Stomach (tissue), 9 donors: ENCODE measurements around the gene CSRP1. TPM values are rescaled to one million over a fixed set of nuclear protein-coding genes. Genes with fewer than 3 reads are reported as not detected.

ENCODE experiments used
- DNase-seq, 2 donors: peaks; one replicate each; pipeline versions ENCODE4 v3.0.0 to v3.0.0-alpha.2; 2013 to 2019
- H3K27ac ChIP-seq, 5 donors: fragments of 200-600 bp in 4 of 5; sonication (generic) in 4 of 5; one replicate each; pipeline ENCODE4 v1.5.1; 2013 to 2019; ENCODE audit warnings: mild to moderate bottlenecking in 1 of 5, moderate library complexity in 1 of 5
- H3K27me3 ChIP-seq, 3 donors: fragments of 200-600 bp; sonication (generic); one replicate each; pipeline ENCODE4 v1.5.1; 2017 to 2019; ENCODE audit warnings: mixed run types in 1 of 3
- H3K36me3 ChIP-seq, 4 donors: fragments of 200-600 bp; sonication (generic); 1 replicate in 3 of 4; 2 replicates in 1 of 4; pipeline ENCODE4 v1.5.1; 2016 to 2019
- H3K4me1 ChIP-seq, 4 donors: fragments of 200-600 bp; sonication (generic); one replicate each; pipeline ENCODE4 v1.5.1; 2016 to 2019
- H3K4me3 ChIP-seq, 4 donors: fragments of 200-600 bp; sonication (generic) in 3 of 4; one replicate each; pipeline ENCODE4 v1.5.1; 2016 to 2019; ENCODE audit warnings: mild to moderate bottlenecking in 1 of 4
- H3K9me3 ChIP-seq, 4 donors: fragments of 200-600 bp; sonication (generic); one replicate each; pipeline ENCODE4 v1.5.1; 2016 to 2019
- EP300 ChIP-seq: sonication (generic); formaldehyde crosslinking; IDR thresholded peaks from one replicate; pipeline ENCODE4 v1.6.1; 2017; ENCODE audit warnings: antibody characterized with exemption
- POLR2A ChIP-seq, 4 donors: fragments of 450-650 bp; IDR thresholded peaks; one replicate each; pipeline ENCODE4 v1.6.1; 2016; ENCODE audit warnings: antibody characterized with exemption in 4 of 4, control low read depth in 2 of 4, mild to moderate bottlenecking in 1 of 4, moderate library complexity in 1 of 4
- POLR2AphosphoS5 ChIP-seq, 3 donors: sonication (generic); formaldehyde crosslinking; IDR thresholded peaks; one replicate each; pipeline ENCODE4 v1.6.1; 2016; ENCODE audit warnings: antibody characterized with exemption in 3 of 3
- WGBS, 5 donors: extraction: QIAGEN DNeasy Blood & Tissue Kit in 3 of 5; methylation state at CpG; one replicate each; pipeline versions ENCODE4 v1.1.5 to v1.1.7; 2013 to 2018; 5-methylcytosine and 5-hydroxymethylcytosine counted together
- intact Hi-C: fragments of 100-400 bp; cut with DNase I; formaldehyde crosslinking; loops from one replicate; pipeline ENCODE4 v1.15.1; 2023; ENCODE audit warnings: low total_unique reads
- polyA plus RNA-seq, 3 donors: library from polyadenylated mRNA; stranded (reverse); fragments of 200-250 nt; gene quantifications; one replicate each; pipeline ENCODE4 v1.2.3, GENCODE V29; 2013
- total RNA-seq, 5 donors: library from RNA; depleted of rRNA; stranded (reverse); fragments of >200 nt; gene quantifications; one replicate each; pipeline versions ENCODE4 v1.1.0 to v1.2.3, GENCODE V29; 2014 to 2016
- TF ChIP-seq, protein P1 (sequence below), 7 experiments: fragments of 450-650 bp in 4 of 7; fragments of 200-600 bp in 3 of 7; sonication (generic) in 3 of 7; IDR thresholded peaks; one replicate each; pipeline ENCODE4 v1.5.1; 2016 to 2019; ENCODE audit warnings: antibody characterized with exemption in 7 of 7, control low read depth in 2 of 7, mild to moderate bottlenecking in 1 of 7
- donor health status: healthy with polysubstance abuse.
- donor health status: Bipolar disorder and iron deficiency.
- donor health status: healthy.

Gene CSRP1
- total and polyA plus RNA-seq, 8 donors = 220 to 2,162 (median 528) TPM

DNA sequence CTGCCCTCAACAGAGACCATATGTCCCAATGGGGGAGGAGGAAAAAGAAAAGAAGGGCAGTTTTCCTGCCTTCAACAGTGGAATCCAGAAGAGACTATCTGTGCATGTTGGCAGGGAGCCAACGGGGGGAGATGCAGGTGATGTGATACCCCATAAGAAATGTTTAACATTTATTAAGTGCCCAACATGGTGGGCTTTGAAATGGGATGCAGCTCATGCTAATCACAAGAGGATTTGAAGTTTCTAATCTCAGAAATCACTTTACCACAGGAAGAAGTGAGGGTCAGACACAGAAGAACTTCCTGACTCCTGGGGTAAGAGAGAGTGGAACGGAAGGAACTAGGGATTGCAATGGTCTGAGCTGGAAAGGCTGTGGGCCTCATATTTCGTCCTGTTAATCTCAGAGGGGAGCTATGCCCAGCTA lies 16.2 kb downstream of the CSRP1 start:
- Histone ChIP-seq H3K27ac (peak overlapping the region; percentile 4 to 95 (median 93)), H3K9me3 (no peaks in the 10 kb centered on the region), H3K4me3 (no peak overlapping the region), H3K36me3 (peaks cover 56 to 90% (median 75%) of the 10 kb centered on the region in 4 donors), H3K27me3 (no peaks in the 10 kb centered on the region), H3K4me1 (peaks cover 45 to 97% (median 80%) of the 10 kb centered on the region in 4 donors)
- TF ChIP-seq EP300 = no peak
- no peak for TF ChIP-seq POLR2A (IDR thresholded peaks at IDR 0.05)
- TF ChIP-seq, protein P1, sequence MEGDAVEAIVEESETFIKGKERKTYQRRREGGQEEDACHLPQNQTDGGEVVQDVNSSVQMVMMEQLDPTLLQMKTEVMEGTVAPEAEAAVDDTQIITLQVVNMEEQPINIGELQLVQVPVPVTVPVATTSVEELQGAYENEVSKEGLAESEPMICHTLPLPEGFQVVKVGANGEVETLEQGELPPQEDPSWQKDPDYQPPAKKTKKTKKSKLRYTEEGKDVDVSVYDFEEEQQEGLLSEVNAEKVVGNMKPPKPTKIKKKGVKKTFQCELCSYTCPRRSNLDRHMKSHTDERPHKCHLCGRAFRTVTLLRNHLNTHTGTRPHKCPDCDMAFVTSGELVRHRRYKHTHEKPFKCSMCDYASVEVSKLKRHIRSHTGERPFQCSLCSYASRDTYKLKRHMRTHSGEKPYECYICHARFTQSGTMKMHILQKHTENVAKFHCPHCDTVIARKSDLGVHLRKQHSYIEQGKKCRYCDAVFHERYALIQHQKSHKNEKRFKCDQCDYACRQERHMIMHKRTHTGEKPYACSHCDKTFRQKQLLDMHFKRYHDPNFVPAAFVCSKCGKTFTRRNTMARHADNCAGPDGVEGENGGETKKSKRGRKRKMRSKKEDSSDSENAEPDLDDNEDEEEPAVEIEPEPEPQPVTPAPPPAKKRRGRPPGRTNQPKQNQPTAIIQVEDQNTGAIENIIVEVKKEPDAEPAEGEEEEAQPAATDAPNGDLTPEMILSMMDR (IDR thresholded peaks at IDR 0.05) = no peak
- TF ChIP-seq POLR2AphosphoS5 (IDR thresholded peaks at IDR 0.05) = peak in 2 of 3 donors; percentile 2 to 16
- intact Hi-C loops = no loop called here
- WGBS, 5 donors = 41 to 56% (median 46%) methylated on average over 3 of the region's 3 CpGs
- DNase-seq = no peak

DNA sequence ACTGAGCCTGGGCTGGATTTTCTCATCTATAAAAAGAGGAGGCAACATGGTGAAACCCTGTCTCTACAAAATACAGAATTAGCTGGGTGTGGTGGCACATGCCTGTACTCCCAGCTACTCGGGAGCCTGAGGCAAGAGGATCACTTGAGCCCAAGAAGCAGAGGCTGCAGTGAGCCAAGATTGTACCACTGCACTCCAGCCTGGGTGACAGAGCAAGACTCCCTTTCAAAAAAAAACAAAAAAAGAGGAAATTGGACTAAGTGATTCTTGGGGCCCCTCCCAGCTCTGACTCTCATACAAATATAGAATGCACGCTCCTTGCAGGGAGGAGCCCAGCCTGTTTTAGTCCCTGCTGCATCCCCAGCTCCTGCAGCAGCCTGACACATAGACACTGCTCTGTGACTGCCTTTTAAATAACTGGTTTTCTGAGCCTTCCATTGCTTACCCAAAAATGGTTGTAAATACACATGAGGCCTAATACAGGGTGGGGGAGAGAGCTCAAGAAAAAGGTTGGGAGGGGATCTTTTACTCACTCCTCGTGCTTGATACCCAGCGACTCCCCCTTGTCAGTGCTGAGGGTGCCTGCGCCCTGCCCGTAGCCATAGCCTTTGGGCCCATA lies 17.2 kb downstream of the CSRP1 start:
- TF ChIP-seq POLR2AphosphoS5 (IDR thresholded peaks at IDR 0.05) (no peak), EP300 (no peak), POLR2A (IDR thresholded peaks at IDR 0.05) (no peak)
- TF ChIP-seq, protein P1 (IDR thresholded peaks at IDR 0.05) = no peak
- Histone ChIP-seq H3K36me3 (peaks cover 57 to 90% (median 75%) of the 10 kb centered on the region in 4 donors), H3K4me3 (no peak overlapping the region), H3K9me3 (no peaks in the 10 kb centered on the region), H3K27me3 (no peaks in the 10 kb centered on the region), H3K27ac (peak overlapping the region in 4 of 5 donors; percentile 60 to 95 (median 82)), H3K4me1 (peaks cover 36 to 90% (median 74%) of the 10 kb centered on the region in 4 donors)
- 75 to 90% (median 90%) methylated on average over 6 of the region's 6 CpGs for WGBS, 5 donors
- intact Hi-C loops = no loop called here
- DNase-seq = no peak

DNA sequence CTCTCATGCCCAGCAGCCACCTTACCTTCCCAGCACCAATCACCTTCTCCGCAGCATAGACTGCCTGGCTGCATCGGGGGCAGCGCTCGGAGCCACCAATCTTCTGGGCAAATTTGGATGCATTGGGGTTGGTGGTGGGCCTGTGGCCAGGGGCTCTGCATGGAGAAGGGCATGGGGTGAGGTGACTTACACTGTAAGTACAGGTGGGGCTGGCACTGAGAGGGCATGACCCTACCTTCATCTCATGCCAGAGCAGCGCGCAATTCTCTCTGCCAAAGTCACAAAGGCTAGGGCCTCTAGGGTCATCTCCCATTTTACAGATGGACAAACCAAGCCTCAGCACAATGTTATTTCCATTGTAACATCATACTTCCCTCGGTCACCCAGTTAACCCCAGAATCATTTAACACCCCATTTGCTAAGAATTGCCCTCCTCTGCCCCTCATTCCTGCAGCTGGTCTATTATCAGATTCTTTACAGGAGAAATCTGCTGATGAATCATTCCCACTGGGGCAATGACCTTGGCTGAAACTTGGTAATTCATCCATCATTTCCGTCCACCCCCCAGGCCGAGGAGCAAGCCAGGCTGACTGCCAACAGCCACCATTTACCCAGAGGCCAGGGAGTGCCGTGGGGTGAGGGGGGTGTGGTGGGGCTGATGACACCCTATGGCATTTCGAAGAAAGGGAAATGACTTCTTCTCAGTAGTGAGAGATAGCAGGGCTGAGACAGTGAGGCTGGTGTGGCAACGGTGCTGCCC lies 17.9 kb downstream of the CSRP1 start:
- H3K4me1 ChIP-seq = peaks cover 28 to 83% (median 66%) of the 10 kb centered on the region in 4 donors
- no peak for DNase-seq

DNA sequence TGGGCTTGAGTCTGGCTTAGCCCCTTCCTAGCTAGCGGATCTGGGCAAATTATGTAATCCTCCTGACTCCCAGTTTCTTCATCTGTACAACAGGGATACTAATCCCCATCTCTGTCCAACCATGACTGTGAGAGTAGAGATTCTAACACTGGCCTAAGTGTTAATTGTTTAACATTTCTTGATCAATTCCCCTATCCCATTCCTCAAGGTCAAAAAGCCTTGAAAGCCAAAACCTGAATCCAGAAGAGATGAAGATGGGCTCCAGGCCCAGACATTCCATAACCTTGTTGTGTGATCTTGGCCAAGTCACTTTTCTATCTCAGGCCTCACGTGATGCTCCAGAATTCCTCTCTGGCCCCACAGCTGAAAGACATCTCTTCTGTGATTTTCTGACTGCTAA lies 19.2 kb downstream of the CSRP1 start:
- TF ChIP-seq EP300 (no peak), POLR2A (IDR thresholded peaks at IDR 0.05) (no peak), POLR2AphosphoS5 (IDR thresholded peaks at IDR 0.05) (no peak)
- TF ChIP-seq, protein P1 (IDR thresholded peaks at IDR 0.05) = no peak
- Histone ChIP-seq H3K36me3 (peaks cover 56 to 85% (median 79%) of the 10 kb centered on the region in 4 donors), H3K27ac (peak overlapping the region in 4 of 5 donors; percentile 25 to 95 (median 82)), H3K4me3 (no peak overlapping the region), H3K27me3 (no peaks in the 10 kb centered on the region), H3K4me1 (peaks cover 23 to 71% (median 54%) of the 10 kb centered on the region in 4 donors), H3K9me3 (no peaks in the 10 kb centered on the region)
- no peak for DNase-seq
- WGBS, 5 donors = 61 to 89% (median 74%) methylated on average over 2 of the region's 2 CpGs
- intact Hi-C loops = no loop called here

More for the DNA sequence above, 17.9 kb downstream of the CSRP1 start:
- H3K36me3 ChIP-seq = peaks cover 59 to 90% (median 76%) of the 10 kb centered on the region in 4 donors
- H3K27ac ChIP-seq = peak overlapping the region; percentile 18 to 95 (median 71)
- H3K9me3 ChIP-seq = no peaks in the 10 kb centered on the region
- TF ChIP-seq POLR2A (IDR thresholded peaks at IDR 0.05) (no peak), POLR2AphosphoS5 (IDR thresholded peaks at IDR 0.05) (peak in 2 of 3 donors; percentile 1 to 66)
- no peak overlapping the region for H3K4me3 ChIP-seq
- no peaks in the 10 kb centered on the region for H3K27me3 ChIP-seq
- intact Hi-C loops = no loop called here
- WGBS, 5 donors = 67 to 80% (median 72%) methylated on average over 12 of the region's 12 CpGs
